Suprapubic skin (tissue), 3 donors: ENCODE data around the gene BTBD7.

Experiments used
- POLR2AphosphoS5 ChIP-seq, 3 donors: sonication (generic); formaldehyde crosslinking; IDR thresholded peaks; one replicate each; pipeline ENCODE4 v1.6.1; 2017; ENCODE audit warnings: antibody characterized with exemption in 3 of 3
- TF ChIP-seq, protein P1 (sequence below), 2 donors: fragments of 200-600 bp in 1 of 2; fragments of 450-650 bp in 1 of 2; sonication (generic) in 1 of 2; IDR thresholded peaks; one replicate each; pipeline ENCODE4 v1.5.1; 2016 to 2019; ENCODE audit warnings: antibody characterized with exemption in 2 of 2, mild to moderate bottlenecking in 1 of 2, moderate library complexity in 1 of 2

DNA sequence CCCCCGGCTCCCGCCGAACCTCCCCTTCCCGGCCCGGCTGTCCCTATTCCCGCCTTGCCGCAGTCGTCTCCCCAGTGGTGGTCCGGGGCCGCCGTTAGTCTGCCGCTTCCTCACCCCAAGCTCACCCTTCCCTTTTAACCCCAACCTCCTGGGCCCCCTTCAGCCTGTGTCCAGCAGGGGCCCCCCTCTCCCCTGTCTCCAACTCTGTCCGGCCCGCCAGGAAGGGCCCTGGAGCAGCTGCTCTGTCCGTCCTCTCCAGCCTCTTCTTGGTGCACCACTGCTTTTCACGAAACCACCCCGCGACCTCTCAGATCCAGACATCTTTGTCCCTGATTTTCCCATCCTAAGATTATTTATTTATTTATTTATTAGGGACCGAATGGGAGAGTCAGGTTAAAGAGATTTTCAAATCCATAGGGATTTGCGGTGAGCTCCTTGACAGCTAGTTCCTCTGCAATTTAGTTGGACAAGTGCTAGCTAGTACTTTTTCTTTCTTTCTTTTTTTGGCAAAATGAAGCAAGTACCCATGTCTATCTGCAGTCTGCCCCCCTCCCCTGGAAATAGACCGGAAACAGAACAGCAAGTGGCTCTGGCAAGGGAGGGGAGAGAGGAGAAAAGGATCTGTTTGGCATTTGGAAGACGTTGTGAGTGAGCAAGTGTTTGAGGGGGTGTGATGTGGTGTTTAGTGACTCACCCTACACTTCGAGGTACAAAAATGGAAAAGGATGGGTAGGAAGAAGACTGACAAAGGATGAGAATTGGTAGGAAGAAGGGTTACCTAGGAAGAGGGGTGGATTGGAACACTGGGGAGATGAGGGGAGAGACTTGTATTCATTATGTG is 125.1 kb downstream of the BTBD7 start:
- TF ChIP-seq, protein P1, sequence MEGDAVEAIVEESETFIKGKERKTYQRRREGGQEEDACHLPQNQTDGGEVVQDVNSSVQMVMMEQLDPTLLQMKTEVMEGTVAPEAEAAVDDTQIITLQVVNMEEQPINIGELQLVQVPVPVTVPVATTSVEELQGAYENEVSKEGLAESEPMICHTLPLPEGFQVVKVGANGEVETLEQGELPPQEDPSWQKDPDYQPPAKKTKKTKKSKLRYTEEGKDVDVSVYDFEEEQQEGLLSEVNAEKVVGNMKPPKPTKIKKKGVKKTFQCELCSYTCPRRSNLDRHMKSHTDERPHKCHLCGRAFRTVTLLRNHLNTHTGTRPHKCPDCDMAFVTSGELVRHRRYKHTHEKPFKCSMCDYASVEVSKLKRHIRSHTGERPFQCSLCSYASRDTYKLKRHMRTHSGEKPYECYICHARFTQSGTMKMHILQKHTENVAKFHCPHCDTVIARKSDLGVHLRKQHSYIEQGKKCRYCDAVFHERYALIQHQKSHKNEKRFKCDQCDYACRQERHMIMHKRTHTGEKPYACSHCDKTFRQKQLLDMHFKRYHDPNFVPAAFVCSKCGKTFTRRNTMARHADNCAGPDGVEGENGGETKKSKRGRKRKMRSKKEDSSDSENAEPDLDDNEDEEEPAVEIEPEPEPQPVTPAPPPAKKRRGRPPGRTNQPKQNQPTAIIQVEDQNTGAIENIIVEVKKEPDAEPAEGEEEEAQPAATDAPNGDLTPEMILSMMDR (IDR thresholded peaks at IDR 0.05): no peak
- no peak for TF ChIP-seq POLR2AphosphoS5 (IDR thresholded peaks at IDR 0.05)
